LNCaP clone FGC (cell line): ENCODE measurements around the gene FADS1.

Source experiments
- DNase-seq: peaks from one replicate; pipeline ENCODE4 v3.0.0-alpha.2; 2011; ENCODE audit warnings: low read depth
- H3K4me3 ChIP-seq: 2 replicates; pipeline ENCODE4 v1.5.1; 2011; ENCODE audit warnings: mild to moderate bottlenecking, low read depth, low read length, control low read depth
- CTCF ChIP-seq: IDR thresholded peaks from 2 replicates; pipeline ENCODE4 v1.5.1; 2012; ENCODE audit warnings: mild to moderate bottlenecking; ENCODE audit not compliant: control insufficient read depth, insufficient read depth; ENCODE audit errors: extremely low read depth

Gene FADS1

GRCh38 chr11:61781585-61781984, 35.2 kb downstream of the FADS1 start:
- no peak for DNase-seq
- no peak overlapping the region for H3K4me3 ChIP-seq
- TF ChIP-seq CTCF: no peak

- H3K4me3 ChIP-seq: no peak overlapping the region
- DNase-seq: no peak
- no peak for TF ChIP-seq CTCF
Observed at GRCh38 chr11:61780581-61781162, 36.1 kb downstream of the FADS1 start.

- DNase-seq: no peak
- no peak overlapping the region for H3K4me3 ChIP-seq
- TF ChIP-seq CTCF: no peak
Observed at GRCh38 chr11:61779666-61780525, 36.9 kb downstream of the FADS1 start.

GRCh38 chr11:61778920-61779650, 37.7 kb downstream of the FADS1 start:
- no peak overlapping the region for H3K4me3 ChIP-seq
- DNase-seq: no peak
- no peak for TF ChIP-seq CTCF

GRCh38 chr11:61778357-61778886, 38.4 kb downstream of the FADS1 start:
- no peak overlapping the region for H3K4me3 ChIP-seq
- no peak for TF ChIP-seq CTCF
- DNase-seq: no peak

GRCh38 chr11:61777234-61778090, 39.3 kb downstream of the FADS1 start:
- no peak for TF ChIP-seq CTCF
- no peak for DNase-seq
- H3K4me3 ChIP-seq: no peak overlapping the region
